HCT116 (cell line): ENCODE data around the gene UQCRFS1. TPM values are rescaled to one million over a fixed set of nuclear protein-coding genes. Genes with fewer than 3 reads are reported as not detected.

Experiments
- ATAC-seq: fragments of 200-7000 bp; cut with Tn5 transposase; 2 replicates; pipeline ENCODE4 v1.9.1; 2020; ENCODE audit warnings: mild to moderate bottlenecking, moderate library complexity
- BruUV-seq: library from RNA; stranded (reverse); fragments of 400-500 nt; replicated peaks from 2 replicates; lab custom pipeline; 2021; lab: Mats Ljungman, UMichigan
- CTCF ChIA-PET: fragments of 300-600 bp; sonication (Branson Sonifier 250); formaldehyde crosslinking; loops from one replicate; lab custom pipeline; 2021; ENCODE audit warnings: antibody characterized with exemption; lab: Charles Lee
- POLR2A ChIA-PET: fragments of 300-600, 350-600 bp; sonication (Branson Sonifier 250); formaldehyde crosslinking; loops from one replicate; lab custom pipeline; 2021; ENCODE audit warnings: antibody characterized with exemption; lab: Charles Lee
- RAD21 ChIA-PET, 2 experiments: fragments of 300-600 bp; sonication (Branson Sonifier 250); formaldehyde crosslinking; loops; one replicate each; lab custom pipeline; 2023; ENCODE audit warnings: low total read pairs in 2 of 2; ENCODE audit not compliant: uncharacterized antibody in 2 of 2, unreplicated experiment in 2 of 2, low non-redundant PET in 1 of 2; lab: Charles Lee
- DNase-seq: peaks from one replicate; pipeline ENCODE4 v3.0.0-alpha.2; 2010; ENCODE audit warnings: low read depth, low spot score
- H2AFZ ChIP-seq: fragments of 200-600 bp; shearing (Covaris generic), sonication (generic); 2 replicates; pipeline ENCODE4 v1.6.1; 2017; ENCODE audit warnings: low read depth, mixed run types, mixed read lengths, antibody characterized with exemption, low read length; ENCODE audit not compliant: poor library complexity, severe bottlenecking
- H3K27ac ChIP-seq: 2 replicates; pipeline ENCODE4 v1.5.1; 2012; ENCODE audit warnings: low read depth, low read length
- H3K27me3 ChIP-seq: fragments of 200-600 bp; sonication (generic); 2 replicates; pipeline ENCODE4 v1.6.1; 2016; ENCODE audit warnings: mixed run types, low read length, mixed read lengths; ENCODE audit not compliant: insufficient read depth
- H3K36me3 ChIP-seq, 2 experiments: fragments of 200-500 bp in 1 of 2; fragments of 200-600 bp in 1 of 2; sonication (Bioruptor generic) in 1 of 2; sonication (generic) in 1 of 2; 2 replicates each; pipeline versions ENCODE4 v1.5.1 to v1.6.1; 2014 to 2016; ENCODE audit warnings: low read length in 2 of 2, inconsistent platforms in 1 of 2, mixed read lengths in 1 of 2, mixed run types in 1 of 2; ENCODE audit not compliant: insufficient read depth in 2 of 2, control insufficient read depth in 1 of 2
- H3K4me1 ChIP-seq, 2 experiments: fragments of 200-600 bp in 1 of 2; sonication (generic) in 1 of 2; 2 replicates each; pipeline versions ENCODE4 v1.5.1 to v1.6.1; 2012 to 2017; ENCODE audit warnings: low read length in 2 of 2, inconsistent platforms in 1 of 2, mild to moderate bottlenecking in 1 of 2, mixed read lengths in 1 of 2, mixed run types in 1 of 2, moderate library complexity in 1 of 2; ENCODE audit not compliant: insufficient read depth in 2 of 2, control insufficient read depth in 1 of 2
- H3K4me2 ChIP-seq: fragments of 200-600 bp; sonication (generic); 2 replicates; pipeline ENCODE4 v1.6.1; 2017; ENCODE audit warnings: mixed run types, low read length, mixed read lengths
- H3K4me3 ChIP-seq, 2 experiments: fragments of 200-600 bp in 1 of 2; sonication (generic) in 1 of 2; replicated peaks in 1 of 2; 2 replicates each; pipeline ENCODE4 v1.5.1; 2011 to 2016; ENCODE audit warnings: low read length in 2 of 2, control low read depth in 1 of 2, low read depth in 1 of 2, mild to moderate bottlenecking in 1 of 2, mixed read lengths in 1 of 2, mixed run types in 1 of 2
- H3K79me2 ChIP-seq: fragments of 200-600 bp; sonication (generic); 2 replicates; pipeline ENCODE4 v1.6.1; 2017; ENCODE audit warnings: mild to moderate bottlenecking, mixed run types, low read length, moderate library complexity, mixed read lengths; ENCODE audit not compliant: insufficient read depth
- H3K9ac ChIP-seq: fragments of 200-600 bp; sonication (generic); 2 replicates; pipeline ENCODE4 v1.6.1; 2016; ENCODE audit warnings: low read length, mixed read lengths
- H3K9me2 ChIP-seq: fragments of 200-600 bp; sonication (generic), shearing (Covaris generic); 2 replicates; pipeline ENCODE4 v1.6.1; 2017; ENCODE audit warnings: mixed run types, mild to moderate bottlenecking, moderate library complexity; ENCODE audit not compliant: insufficient read depth
- H3K9me3 ChIP-seq, 2 experiments: fragments of 200-500 bp in 1 of 2; fragments of 200-600 bp in 1 of 2; sonication (Bioruptor generic) in 1 of 2; sonication (generic) in 1 of 2; 2 replicates each; pipeline ENCODE4 v1.6.1; 2014 to 2017; ENCODE audit warnings: low read length in 2 of 2, mixed read lengths in 2 of 2, inconsistent platforms in 1 of 2, low read depth in 1 of 2, mild to moderate bottlenecking in 1 of 2, mixed run types in 1 of 2, moderate library complexity in 1 of 2; ENCODE audit not compliant: control insufficient read depth in 1 of 2, insufficient read depth in 1 of 2
- H4K20me1 ChIP-seq: fragments of 200-600 bp; sonication (generic), shearing (Covaris generic); 2 replicates; pipeline ENCODE4 v1.6.1; 2017; ENCODE audit warnings: mixed run types, mild to moderate bottlenecking, moderate library complexity; ENCODE audit not compliant: insufficient read depth
- CBX3 ChIP-seq: IDR thresholded peaks from 2 replicates; pipeline ENCODE4 v1.6.1; 2012; ENCODE audit warnings: low read depth
- ELF1 ChIP-seq: IDR thresholded peaks from 2 replicates; pipeline ENCODE4 v1.6.1; 2012; ENCODE audit warnings: low read depth, borderline replicate concordance
- FOSL1 ChIP-seq: IDR thresholded peaks from 2 replicates; pipeline ENCODE4 v1.6.1; 2012; ENCODE audit warnings: low read depth
- POLR2A ChIP-seq: IDR thresholded peaks from 2 replicates; pipeline ENCODE4 v1.7.0; 2011; ENCODE audit warnings: borderline replicate concordance; ENCODE audit not compliant: insufficient read depth, insufficient read length; ENCODE audit errors: extremely low read depth
- POLR2AphosphoS5 ChIP-seq: IDR thresholded peaks from 2 replicates; pipeline ENCODE4 v1.6.1; 2011; ENCODE audit warnings: mild to moderate bottlenecking, low read depth, low read length, moderate library complexity
- RAD21 ChIP-seq: IDR thresholded peaks from 2 replicates; pipeline ENCODE4 v1.6.1; 2012; ENCODE audit warnings: low read depth, mild to moderate bottlenecking
- SIN3A ChIP-seq: IDR thresholded peaks from 2 replicates; pipeline ENCODE4 v1.6.1; 2012; ENCODE audit warnings: low read depth
- SP1 ChIP-seq: IDR thresholded peaks from 2 replicates; pipeline ENCODE4 v1.6.1; 2012; ENCODE audit warnings: low read depth
- SRF ChIP-seq: IDR thresholded peaks from 2 replicates; pipeline ENCODE4 v1.6.1; 2012; ENCODE audit warnings: low read depth
- TCF7L2 ChIP-seq: IDR thresholded peaks from 2 replicates; pipeline ENCODE4 v1.7.0; 2011; ENCODE audit warnings: borderline replicate concordance, inconsistent platforms; ENCODE audit not compliant: insufficient read depth, insufficient read length; ENCODE audit errors: extremely low read depth
- YY1 ChIP-seq: IDR thresholded peaks from 2 replicates; pipeline ENCODE4 v1.6.1; 2011; ENCODE audit warnings: low read length, low read depth, moderate library complexity, mild to moderate bottlenecking; ENCODE audit not compliant: insufficient replicate concordance; ENCODE audit errors: extremely low read depth
- ZFX ChIP-seq: fragments of 450-650 bp; IDR thresholded peaks from 2 replicates; pipeline ENCODE4 v1.6.1; 2017
- ZNF274 ChIP-seq: fragments of 200-500 bp; sonication (Bioruptor generic); IDR thresholded peaks from 2 replicates; pipeline ENCODE4 v1.6.1; 2014; ENCODE audit warnings: mild to moderate bottlenecking, low read depth, low read length, inconsistent platforms
- intact Hi-C: fragments of 100-400 bp; cut with micrococcal nuclease; formaldehyde crosslinking; loops from 2 replicates; pipeline ENCODE4 v1.10.0; 2022
- total RNA-seq: library from RNA; stranded (reverse); gene quantifications from one replicate; pipeline ENCODE4 v1.2.1, GENCODE V29; 2021; ENCODE audit not compliant: unreplicated experiment
- TF ChIP-seq, protein P1 (sequence below): IDR thresholded peaks from 2 replicates; pipeline ENCODE4 v1.6.1; 2012; ENCODE audit warnings: low read depth
- TF ChIP-seq, protein P2 (sequence below): IDR thresholded peaks from 2 replicates; pipeline ENCODE4 v1.6.1; 2012
- TF ChIP-seq, protein P3 (sequence below): IDR thresholded peaks from 2 replicates; pipeline ENCODE4 v1.6.1; 2012
- TF ChIP-seq, protein P4 (sequence below): IDR thresholded peaks from 2 replicates; pipeline ENCODE4 v1.6.1; 2011; ENCODE audit warnings: mild to moderate bottlenecking, low read length, moderate library complexity; ENCODE audit not compliant: insufficient replicate concordance; ENCODE audit errors: extremely low read depth
- TF ChIP-seq, protein P5 (sequence below), 3 experiments: fragments of 200-600 bp in 1 of 3; sonication (generic) in 1 of 3; IDR thresholded peaks in 2 of 3; conservative IDR thresholded peaks in 1 of 3; 2 replicates each; pipeline ENCODE4 v1.5.1; 2012 to 2017; ENCODE audit warnings: low read depth in 2 of 3, low read length in 2 of 3, antibody characterized with exemption in 1 of 3, borderline replicate concordance in 1 of 3, control low read depth in 1 of 3, mild to moderate bottlenecking in 1 of 3, mixed read lengths in 1 of 3, mixed run types in 1 of 3, moderate library complexity in 1 of 3; ENCODE audit not compliant: insufficient read depth in 1 of 3

UQCRFS1 gene
- total RNA-seq, 1 experiment from 2014 or later: 45.8 TPM

DNA sequence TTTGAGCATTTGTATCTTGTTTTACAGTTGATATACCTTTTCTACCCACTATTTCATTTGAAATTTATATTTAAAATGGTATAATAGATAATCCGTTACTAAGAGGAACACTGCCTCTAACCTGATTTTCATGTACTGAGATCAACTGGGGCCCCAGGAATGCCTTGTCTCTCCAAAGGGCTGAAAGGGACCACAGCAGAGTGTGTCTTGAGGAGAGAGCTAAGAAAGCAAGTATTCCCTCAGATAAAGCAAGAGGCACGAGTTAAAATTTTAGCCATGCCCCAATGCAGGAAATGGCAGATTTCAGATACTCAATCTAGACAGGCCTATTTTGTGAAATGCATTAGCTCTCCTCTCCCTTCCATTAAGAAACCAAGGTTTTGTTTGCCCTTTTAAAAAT is 10.7 kb downstream of the UQCRFS1 start:
- Histone ChIP-seq H3K79me2 (peaks cover 10% of the 10 kb centered on the region), H3K9me3 (no peaks in the 10 kb centered on the region), H3K27ac (no peak overlapping the region), H2AFZ (no peak overlapping the region), H3K36me3 (peaks cover 4 to 7% of the 10 kb centered on the region in 2 experiments; a peak in 3 of 4 replicates), H3K4me1 (no peaks in the 10 kb centered on the region), H3K9me2 (no peaks in the 10 kb centered on the region), H4K20me1 (no peaks in the 10 kb centered on the region), H3K4me2 (no peak overlapping the region), H3K9ac (no peak overlapping the region), H3K27me3 (no peaks in the 10 kb centered on the region), H3K4me3 (no peak overlapping the region)
- ChIA-PET POLR2A (no interaction called here), CTCF (interaction anchor here (1.4 kb wide), 1 partner anchor 61 kb away, joined by 4 read pairs; no protein-coding TSS in a partner anchor), RAD21 (no interaction called here)
- intact Hi-C loops: no loop called here
- BruUV-seq: no TSS peak
- no peak for TF ChIP-seq CBX3
- no peak for TF ChIP-seq FOSL1
- TF ChIP-seq, protein P1, sequence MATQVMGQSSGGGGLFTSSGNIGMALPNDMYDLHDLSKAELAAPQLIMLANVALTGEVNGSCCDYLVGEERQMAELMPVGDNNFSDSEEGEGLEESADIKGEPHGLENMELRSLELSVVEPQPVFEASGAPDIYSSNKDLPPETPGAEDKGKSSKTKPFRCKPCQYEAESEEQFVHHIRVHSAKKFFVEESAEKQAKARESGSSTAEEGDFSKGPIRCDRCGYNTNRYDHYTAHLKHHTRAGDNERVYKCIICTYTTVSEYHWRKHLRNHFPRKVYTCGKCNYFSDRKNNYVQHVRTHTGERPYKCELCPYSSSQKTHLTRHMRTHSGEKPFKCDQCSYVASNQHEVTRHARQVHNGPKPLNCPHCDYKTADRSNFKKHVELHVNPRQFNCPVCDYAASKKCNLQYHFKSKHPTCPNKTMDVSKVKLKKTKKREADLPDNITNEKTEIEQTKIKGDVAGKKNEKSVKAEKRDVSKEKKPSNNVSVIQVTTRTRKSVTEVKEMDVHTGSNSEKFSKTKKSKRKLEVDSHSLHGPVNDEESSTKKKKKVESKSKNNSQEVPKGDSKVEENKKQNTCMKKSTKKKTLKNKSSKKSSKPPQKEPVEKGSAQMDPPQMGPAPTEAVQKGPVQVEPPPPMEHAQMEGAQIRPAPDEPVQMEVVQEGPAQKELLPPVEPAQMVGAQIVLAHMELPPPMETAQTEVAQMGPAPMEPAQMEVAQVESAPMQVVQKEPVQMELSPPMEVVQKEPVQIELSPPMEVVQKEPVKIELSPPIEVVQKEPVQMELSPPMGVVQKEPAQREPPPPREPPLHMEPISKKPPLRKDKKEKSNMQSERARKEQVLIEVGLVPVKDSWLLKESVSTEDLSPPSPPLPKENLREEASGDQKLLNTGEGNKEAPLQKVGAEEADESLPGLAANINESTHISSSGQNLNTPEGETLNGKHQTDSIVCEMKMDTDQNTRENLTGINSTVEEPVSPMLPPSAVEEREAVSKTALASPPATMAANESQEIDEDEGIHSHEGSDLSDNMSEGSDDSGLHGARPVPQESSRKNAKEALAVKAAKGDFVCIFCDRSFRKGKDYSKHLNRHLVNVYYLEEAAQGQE: no peak
- no peak for TF ChIP-seq POLR2AphosphoS5
- TF ChIP-seq, protein P2, sequence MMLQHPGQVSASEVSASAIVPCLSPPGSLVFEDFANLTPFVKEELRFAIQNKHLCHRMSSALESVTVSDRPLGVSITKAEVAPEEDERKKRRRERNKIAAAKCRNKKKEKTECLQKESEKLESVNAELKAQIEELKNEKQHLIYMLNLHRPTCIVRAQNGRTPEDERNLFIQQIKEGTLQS: no peak
- TF ChIP-seq, protein P3, sequence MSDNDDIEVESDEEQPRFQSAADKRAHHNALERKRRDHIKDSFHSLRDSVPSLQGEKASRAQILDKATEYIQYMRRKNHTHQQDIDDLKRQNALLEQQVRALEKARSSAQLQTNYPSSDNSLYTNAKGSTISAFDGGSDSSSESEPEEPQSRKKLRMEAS: no peak
- no peak for TF ChIP-seq SRF
- no peak for TF ChIP-seq TCF7L2
- TF ChIP-seq POLR2A: no peak
- TF ChIP-seq ELF1: no peak
- TF ChIP-seq YY1: no peak
- no peak for TF ChIP-seq SP1
- no peak for TF ChIP-seq RAD21
- no peak for TF ChIP-seq SIN3A
- TF ChIP-seq, protein P4, sequence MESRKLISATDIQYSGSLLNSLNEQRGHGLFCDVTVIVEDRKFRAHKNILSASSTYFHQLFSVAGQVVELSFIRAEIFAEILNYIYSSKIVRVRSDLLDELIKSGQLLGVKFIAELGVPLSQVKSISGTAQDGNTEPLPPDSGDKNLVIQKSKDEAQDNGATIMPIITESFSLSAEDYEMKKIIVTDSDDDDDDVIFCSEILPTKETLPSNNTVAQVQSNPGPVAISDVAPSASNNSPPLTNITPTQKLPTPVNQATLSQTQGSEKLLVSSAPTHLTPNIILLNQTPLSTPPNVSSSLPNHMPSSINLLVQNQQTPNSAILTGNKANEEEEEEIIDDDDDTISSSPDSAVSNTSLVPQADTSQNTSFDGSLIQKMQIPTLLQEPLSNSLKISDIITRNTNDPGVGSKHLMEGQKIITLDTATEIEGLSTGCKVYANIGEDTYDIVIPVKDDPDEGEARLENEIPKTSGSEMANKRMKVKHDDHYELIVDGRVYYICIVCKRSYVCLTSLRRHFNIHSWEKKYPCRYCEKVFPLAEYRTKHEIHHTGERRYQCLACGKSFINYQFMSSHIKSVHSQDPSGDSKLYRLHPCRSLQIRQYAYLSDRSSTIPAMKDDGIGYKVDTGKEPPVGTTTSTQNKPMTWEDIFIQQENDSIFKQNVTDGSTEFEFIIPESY: no peak
- no peak for TF ChIP-seq ZNF274
- TF ChIP-seq, protein P5, sequence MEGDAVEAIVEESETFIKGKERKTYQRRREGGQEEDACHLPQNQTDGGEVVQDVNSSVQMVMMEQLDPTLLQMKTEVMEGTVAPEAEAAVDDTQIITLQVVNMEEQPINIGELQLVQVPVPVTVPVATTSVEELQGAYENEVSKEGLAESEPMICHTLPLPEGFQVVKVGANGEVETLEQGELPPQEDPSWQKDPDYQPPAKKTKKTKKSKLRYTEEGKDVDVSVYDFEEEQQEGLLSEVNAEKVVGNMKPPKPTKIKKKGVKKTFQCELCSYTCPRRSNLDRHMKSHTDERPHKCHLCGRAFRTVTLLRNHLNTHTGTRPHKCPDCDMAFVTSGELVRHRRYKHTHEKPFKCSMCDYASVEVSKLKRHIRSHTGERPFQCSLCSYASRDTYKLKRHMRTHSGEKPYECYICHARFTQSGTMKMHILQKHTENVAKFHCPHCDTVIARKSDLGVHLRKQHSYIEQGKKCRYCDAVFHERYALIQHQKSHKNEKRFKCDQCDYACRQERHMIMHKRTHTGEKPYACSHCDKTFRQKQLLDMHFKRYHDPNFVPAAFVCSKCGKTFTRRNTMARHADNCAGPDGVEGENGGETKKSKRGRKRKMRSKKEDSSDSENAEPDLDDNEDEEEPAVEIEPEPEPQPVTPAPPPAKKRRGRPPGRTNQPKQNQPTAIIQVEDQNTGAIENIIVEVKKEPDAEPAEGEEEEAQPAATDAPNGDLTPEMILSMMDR (IDR thresholded peaks at IDR 0.05 in 2 of 3, conservative IDR thresholded peaks at IDR 0.05 in 1 of 3; ENCODE audit: borderline replicate concordance in 1 of 3, insufficient read depth in 1 of 3, low read depth in 2 of 3, low read length in 2 of 3): no peak
- TF ChIP-seq ZFX: no peak
- DNase-seq: no peak
- ATAC-seq: no peak
